Immature natural killer cell (primary cell): ENCODE results near the gene RASGRF1. TPM values are rescaled to one million over a fixed set of nuclear protein-coding genes. Genes with fewer than 3 reads are reported as not detected.

Experiments
- DNase-seq, 3 donors: peaks; one replicate each; pipeline ENCODE4 v3.0.0; 2022; ENCODE audit warnings: mixed read lengths in 1 of 3
- H3K27ac Mint-ChIP-seq, 6 donors: one replicate each; pipeline ENCODE4 v1.8.0; 2020; ENCODE audit warnings: mixed read lengths in 6 of 6, mild to moderate bottlenecking in 5 of 6, inconsistent platforms in 4 of 6, moderate library complexity in 3 of 6
- H3K27me3 Mint-ChIP-seq, 3 donors: one replicate each; pipeline ENCODE4 v1.8.0; 2020 to 2021; ENCODE audit warnings: low read depth in 3 of 3, mild to moderate bottlenecking in 3 of 3, mixed read lengths in 3 of 3, moderate library complexity in 3 of 3, inconsistent platforms in 1 of 3
- H3K36me3 Mint-ChIP-seq, 3 donors: one replicate each; pipeline ENCODE4 v1.8.0; 2020; ENCODE audit warnings: mixed read lengths in 3 of 3, inconsistent platforms in 2 of 3, mild to moderate bottlenecking in 2 of 3
- H3K4me1 Mint-ChIP-seq, 2 donors: one replicate each; pipeline ENCODE4 v1.8.0; 2020; ENCODE audit warnings: inconsistent platforms in 2 of 2, mild to moderate bottlenecking in 2 of 2, mixed read lengths in 2 of 2, moderate library complexity in 1 of 2
- H3K4me3 Mint-ChIP-seq, 5 donors: one replicate each; pipeline ENCODE4 v1.8.0; 2020; ENCODE audit warnings: mild to moderate bottlenecking in 5 of 5, mixed read lengths in 5 of 5, inconsistent platforms in 3 of 5, moderate library complexity in 3 of 5
- H3K9me3 Mint-ChIP-seq, 6 donors: one replicate each; pipeline ENCODE4 v1.8.0; 2020; ENCODE audit warnings: mild to moderate bottlenecking in 6 of 6, mixed read lengths in 6 of 6, inconsistent platforms in 4 of 6, moderate library complexity in 3 of 6
- polyA plus RNA-seq, 3 donors: library from polyadenylated mRNA; unstranded; fragments of 300-500 nt; fragmentation: Illumina TruSeq; gene quantifications; one replicate each; pipeline ENCODE4 v1.2.3, GENCODE V29; 2021

RASGRF1 gene
- polyA plus RNA-seq, 3 donors from 2014 or later = not detected

- no peaks in the 10 kb centered on the region for H3K36me3 Mint-ChIP-seq
- H3K9me3 Mint-ChIP-seq = no peaks in the 10 kb centered on the region
- no peak for DNase-seq
- no peak overlapping the region for H3K4me3 Mint-ChIP-seq
- peaks cover 0 to 2% (median 0%) of the 10 kb centered on the region in 3 donors for H3K27me3 Mint-ChIP-seq
- no peaks in the 10 kb centered on the region for H3K4me1 Mint-ChIP-seq
- no peak overlapping the region for H3K27ac Mint-ChIP-seq
Measured at GRCh38 chr15:79010278-79010677, 80.3 kb downstream of the RASGRF1 start.

- Mint-ChIP-seq H3K4me1 (no peaks in the 10 kb centered on the region), H3K27ac (no peak overlapping the region), H3K36me3 (no peaks in the 10 kb centered on the region), H3K27me3 (peaks cover 0 to 2% (median 0%) of the 10 kb centered on the region in 3 donors), H3K4me3 (no peak overlapping the region), H3K9me3 (no peaks in the 10 kb centered on the region)
- no peak for DNase-seq
Measured at GRCh38 chr15:79009379-79009778, 81.2 kb downstream of the RASGRF1 start.

- no peaks in the 10 kb centered on the region for H3K9me3 Mint-ChIP-seq
- H3K27me3 Mint-ChIP-seq = peaks cover 0 to 2% (median 0%) of the 10 kb centered on the region in 3 donors
- H3K27ac Mint-ChIP-seq = no peak overlapping the region
- no peak overlapping the region for H3K4me3 Mint-ChIP-seq
- DNase-seq = no peak
- no peaks in the 10 kb centered on the region for H3K36me3 Mint-ChIP-seq
- no peaks in the 10 kb centered on the region for H3K4me1 Mint-ChIP-seq
Measured at GRCh38 chr15:79008659-79009058, 81.9 kb downstream of the RASGRF1 start.

- peaks cover 0 to 2% (median 0%) of the 10 kb centered on the region in 6 donors for H3K9me3 Mint-ChIP-seq
- H3K27me3 Mint-ChIP-seq = peaks cover 0 to 2% (median 1%) of the 10 kb centered on the region in 3 donors
- H3K27ac Mint-ChIP-seq = no peak overlapping the region
- no peak for DNase-seq
- no peak overlapping the region for H3K4me3 Mint-ChIP-seq
- H3K4me1 Mint-ChIP-seq = no peaks in the 10 kb centered on the region
- no peaks in the 10 kb centered on the region for H3K36me3 Mint-ChIP-seq
Measured at GRCh38 chr15:79007066-79007465, 83.5 kb downstream of the RASGRF1 start.

- no peaks in the 10 kb centered on the region for H3K36me3 Mint-ChIP-seq
- H3K4me3 Mint-ChIP-seq = no peak overlapping the region
- H3K9me3 Mint-ChIP-seq = peaks cover 0 to 2% (median 0%) of the 10 kb centered on the region in 6 donors
- no peak overlapping the region for H3K27ac Mint-ChIP-seq
- peaks cover 0 to 2% (median 2%) of the 10 kb centered on the region in 3 donors for H3K27me3 Mint-ChIP-seq
- no peaks in the 10 kb centered on the region for H3K4me1 Mint-ChIP-seq
- DNase-seq = no peak
Measured at GRCh38 chr15:79006071-79006470, 84.5 kb downstream of the RASGRF1 start.

- Mint-ChIP-seq H3K36me3 (no peaks in the 10 kb centered on the region), H3K4me3 (no peak overlapping the region), H3K9me3 (peaks cover 0 to 2% (median 0%) of the 10 kb centered on the region in 6 donors), H3K27me3 (peaks cover 0 to 2% (median 2%) of the 10 kb centered on the region in 3 donors), H3K27ac (no peak overlapping the region), H3K4me1 (no peaks in the 10 kb centered on the region)
- no peak for DNase-seq
Measured at GRCh38 chr15:79004336-79004735, 86.2 kb downstream of the RASGRF1 start.

GRCh38 chr15:79003896-79004295 is 86.7 kb downstream of the RASGRF1 start:
- H3K36me3 Mint-ChIP-seq = no peaks in the 10 kb centered on the region
- H3K27me3 Mint-ChIP-seq = peaks cover 0 to 3% (median 2%) of the 10 kb centered on the region in 3 donors
- H3K4me1 Mint-ChIP-seq = no peaks in the 10 kb centered on the region
- no peak for DNase-seq
- no peak overlapping the region for H3K27ac Mint-ChIP-seq
- peaks cover 0 to 2% (median 0%) of the 10 kb centered on the region in 6 donors for H3K9me3 Mint-ChIP-seq
- no peak overlapping the region for H3K4me3 Mint-ChIP-seq

- H3K27ac Mint-ChIP-seq = no peak overlapping the region
- H3K36me3 Mint-ChIP-seq = no peaks in the 10 kb centered on the region
- no peak overlapping the region for H3K4me3 Mint-ChIP-seq
- no peak for DNase-seq
- peaks cover 0 to 3% (median 2%) of the 10 kb centered on the region in 3 donors for H3K27me3 Mint-ChIP-seq
- no peaks in the 10 kb centered on the region for H3K4me1 Mint-ChIP-seq
- H3K9me3 Mint-ChIP-seq = peaks cover 0 to 2% (median 0%) of the 10 kb centered on the region in 6 donors
Measured at GRCh38 chr15:79003301-79003700, 87.3 kb downstream of the RASGRF1 start.

GRCh38 chr15:79002581-79002980 is 88.0 kb downstream of the RASGRF1 start:
- H3K9me3 Mint-ChIP-seq = peaks cover 0 to 2% (median 0%) of the 10 kb centered on the region in 6 donors
- DNase-seq = no peak
- H3K4me1 Mint-ChIP-seq = no peaks in the 10 kb centered on the region
- H3K27ac Mint-ChIP-seq = no peak overlapping the region
- peaks cover 0 to 3% (median 2%) of the 10 kb centered on the region in 3 donors for H3K27me3 Mint-ChIP-seq
- H3K36me3 Mint-ChIP-seq = no peaks in the 10 kb centered on the region
- no peak overlapping the region for H3K4me3 Mint-ChIP-seq

GRCh38 chr15:78999636-79000035 is 90.9 kb downstream of the RASGRF1 start:
- no peaks in the 10 kb centered on the region for H3K36me3 Mint-ChIP-seq
- no peaks in the 10 kb centered on the region for H3K4me1 Mint-ChIP-seq
- no peak for DNase-seq
- H3K9me3 Mint-ChIP-seq = peaks cover 0 to 2% (median 0%) of the 10 kb centered on the region in 6 donors
- no peak overlapping the region for H3K4me3 Mint-ChIP-seq
- peaks cover 0 to 3% (median 2%) of the 10 kb centered on the region in 3 donors for H3K27me3 Mint-ChIP-seq
- H3K27ac Mint-ChIP-seq = no peak overlapping the region

GRCh38 chr15:78998526-78998925 is 92.1 kb downstream of the RASGRF1 start:
- no peak overlapping the region for H3K27ac Mint-ChIP-seq
- no peak for DNase-seq
- H3K36me3 Mint-ChIP-seq = no peaks in the 10 kb centered on the region
- no peak overlapping the region for H3K4me3 Mint-ChIP-seq
- H3K9me3 Mint-ChIP-seq = peaks cover 0 to 2% (median 0%) of the 10 kb centered on the region in 6 donors
- no peaks in the 10 kb centered on the region for H3K4me1 Mint-ChIP-seq
- peaks cover 0 to 3% (median 2%) of the 10 kb centered on the region in 3 donors for H3K27me3 Mint-ChIP-seq

- Mint-ChIP-seq H3K4me3 (no peak overlapping the region), H3K27ac (no peak overlapping the region), H3K27me3 (peaks cover 0 to 3% (median 2%) of the 10 kb centered on the region in 3 donors), H3K36me3 (no peaks in the 10 kb centered on the region), H3K4me1 (no peaks in the 10 kb centered on the region), H3K9me3 (peaks cover 0 to under 1% (median 0%) of the 10 kb centered on the region in 6 donors)
- no peak for DNase-seq
Measured at GRCh38 chr15:78997981-78998499, 92.5 kb downstream of the RASGRF1 start.

GRCh38 chr15:78996894-78997275 is 93.7 kb downstream of the RASGRF1 start:
- DNase-seq = no peak
- no peak overlapping the region for H3K4me3 Mint-ChIP-seq
- H3K27me3 Mint-ChIP-seq = peaks cover 0 to 6% (median 2%) of the 10 kb centered on the region in 3 donors

GRCh38 chr15:78995921-78996893 is 94.4 kb downstream of the RASGRF1 start:
- no peaks in the 10 kb centered on the region for H3K9me3 Mint-ChIP-seq
- peaks cover 0 to 6% (median 2%) of the 10 kb centered on the region in 3 donors for H3K27me3 Mint-ChIP-seq
- H3K4me3 Mint-ChIP-seq = no peak overlapping the region
- H3K27ac Mint-ChIP-seq = no peak overlapping the region
- no peaks in the 10 kb centered on the region for H3K36me3 Mint-ChIP-seq
- peaks cover 0 to 5% of the 10 kb centered on the region in 2 donors for H3K4me1 Mint-ChIP-seq
- DNase-seq = no peak

More at GRCh38 chr15:78996894-78997275, 93.7 kb downstream of the RASGRF1 start:
- Mint-ChIP-seq H3K36me3 (no peaks in the 10 kb centered on the region), H3K9me3 (no peaks in the 10 kb centered on the region), H3K4me1 (peaks cover 0 to 5% of the 10 kb centered on the region in 2 donors), H3K27ac (no peak overlapping the region)
